NT2/D1 (cell line): ENCODE data around the gene SRPX.

Experiments used
- DNase-seq: peaks from one replicate; pipeline ENCODE4 v3.0.0-alpha.2; 2011; ENCODE audit warnings: low read depth, low spot score
- H3K27me3 ChIP-seq: 2 replicates; pipeline ENCODE4 v1.6.0; 2011; ENCODE audit warnings: mild to moderate bottlenecking; ENCODE audit not compliant: insufficient read length, insufficient read depth
- H3K36me3 ChIP-seq: 2 replicates; pipeline ENCODE4 v1.6.1; 2011; ENCODE audit warnings: mild to moderate bottlenecking, low read length, mixed read lengths; ENCODE audit not compliant: insufficient read depth, insufficient read length
- H3K4me1 ChIP-seq: 2 replicates; pipeline ENCODE4 v1.5.1; 2011; ENCODE audit not compliant: insufficient read depth, insufficient read length
- H3K4me3 ChIP-seq: 2 replicates; pipeline ENCODE4 v1.5.1; 2011; ENCODE audit warnings: low read depth; ENCODE audit not compliant: insufficient read length
- H3K9ac ChIP-seq: 2 replicates; pipeline ENCODE4 v1.6.0; 2011; ENCODE audit warnings: low read depth; ENCODE audit not compliant: insufficient read length
- H3K9me3 ChIP-seq: 2 replicates; pipeline ENCODE4 v1.5.1; 2011; ENCODE audit warnings: mild to moderate bottlenecking, low read length; ENCODE audit not compliant: insufficient read depth
- SUZ12 ChIP-seq: IDR thresholded peaks from 2 replicates; pipeline ENCODE4 v1.6.1; 2011; ENCODE audit not compliant: insufficient read length, insufficient read depth; ENCODE audit errors: extremely low read depth
- YY1 ChIP-seq: IDR thresholded peaks from 2 replicates; pipeline ENCODE4 v1.6.1; 2011; ENCODE audit not compliant: insufficient read length, insufficient read depth
- ZNF274 ChIP-seq: IDR thresholded peaks from 2 replicates; pipeline ENCODE4 v1.6.1; 2011; ENCODE audit warnings: mild to moderate bottlenecking, low read depth, low read length

The SRPX gene

DNA sequence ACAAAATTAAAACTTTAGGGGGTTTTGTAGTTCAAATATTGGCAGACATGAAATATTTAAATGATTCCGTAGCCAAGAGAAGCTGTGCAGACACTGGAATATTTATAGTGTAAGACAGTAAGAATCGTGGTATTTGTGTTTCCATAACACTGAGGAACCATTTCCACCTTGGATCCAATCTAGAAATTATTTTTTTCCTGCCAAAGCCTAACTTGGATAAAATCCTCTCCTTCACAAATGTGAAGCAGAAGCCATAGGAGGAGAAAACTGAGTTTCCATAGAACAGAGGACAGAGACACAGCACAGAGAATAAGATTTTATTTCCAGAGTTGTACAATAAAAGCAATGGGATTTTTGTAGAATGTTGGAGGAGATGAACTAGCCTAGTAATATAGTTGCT is 19.9 kb upstream of the SRPX start:
- Histone ChIP-seq H3K36me3 (no peaks in the 10 kb centered on the region), H3K4me1 (no peaks in the 10 kb centered on the region), H3K27me3 (no peaks in the 10 kb centered on the region), H3K4me3 (no peak overlapping the region), H3K9ac (no peak overlapping the region), H3K9me3 (no peaks in the 10 kb centered on the region)
- TF ChIP-seq SUZ12 = no peak
- TF ChIP-seq ZNF274 = no peak
- TF ChIP-seq YY1 = no peak
- DNase-seq = no peak

DNA sequence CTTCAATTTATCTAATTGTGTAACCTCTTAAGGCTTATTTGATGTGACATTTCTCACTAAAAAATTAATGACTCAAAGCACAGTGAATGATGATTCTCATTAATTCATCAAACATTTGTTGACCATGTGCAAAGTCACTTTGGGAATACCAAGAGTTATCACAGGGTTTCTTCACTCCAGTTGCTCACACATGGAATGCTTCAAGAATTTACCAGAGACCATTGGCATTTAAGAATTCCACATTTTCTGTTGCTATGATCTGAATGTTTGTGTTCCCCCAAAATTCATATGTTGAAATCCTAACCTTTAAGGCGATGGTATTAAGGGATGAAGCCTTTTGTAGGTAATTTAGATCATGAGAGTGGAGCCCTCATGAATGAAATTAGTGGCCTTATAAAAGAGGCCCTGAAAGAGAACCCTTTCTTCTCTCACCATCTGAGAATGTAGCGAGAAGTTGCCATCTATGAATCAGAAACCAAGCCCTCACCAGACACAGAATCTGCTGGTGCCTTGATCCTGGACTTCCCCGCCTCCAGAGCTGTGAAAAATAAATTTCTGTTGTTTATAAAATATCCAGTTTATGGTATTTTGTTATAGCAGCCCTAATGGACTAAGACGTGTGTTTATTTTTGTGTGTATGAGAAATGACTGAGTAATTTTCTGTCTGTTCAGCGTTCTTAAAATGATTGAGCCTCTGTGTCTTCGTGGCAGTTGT is 16.4 kb upstream of the SRPX start:
- no peak for DNase-seq
- peaks cover 4% of the 10 kb centered on the region for H3K4me1 ChIP-seq
- H3K36me3 ChIP-seq = no peaks in the 10 kb centered on the region
- H3K9me3 ChIP-seq = no peaks in the 10 kb centered on the region
- no peaks in the 10 kb centered on the region for H3K27me3 ChIP-seq
- no peak overlapping the region for H3K9ac ChIP-seq
- TF ChIP-seq SUZ12 = no peak
- no peak for TF ChIP-seq ZNF274
- no peak for TF ChIP-seq YY1
- H3K4me3 ChIP-seq = no peak overlapping the region

DNA sequence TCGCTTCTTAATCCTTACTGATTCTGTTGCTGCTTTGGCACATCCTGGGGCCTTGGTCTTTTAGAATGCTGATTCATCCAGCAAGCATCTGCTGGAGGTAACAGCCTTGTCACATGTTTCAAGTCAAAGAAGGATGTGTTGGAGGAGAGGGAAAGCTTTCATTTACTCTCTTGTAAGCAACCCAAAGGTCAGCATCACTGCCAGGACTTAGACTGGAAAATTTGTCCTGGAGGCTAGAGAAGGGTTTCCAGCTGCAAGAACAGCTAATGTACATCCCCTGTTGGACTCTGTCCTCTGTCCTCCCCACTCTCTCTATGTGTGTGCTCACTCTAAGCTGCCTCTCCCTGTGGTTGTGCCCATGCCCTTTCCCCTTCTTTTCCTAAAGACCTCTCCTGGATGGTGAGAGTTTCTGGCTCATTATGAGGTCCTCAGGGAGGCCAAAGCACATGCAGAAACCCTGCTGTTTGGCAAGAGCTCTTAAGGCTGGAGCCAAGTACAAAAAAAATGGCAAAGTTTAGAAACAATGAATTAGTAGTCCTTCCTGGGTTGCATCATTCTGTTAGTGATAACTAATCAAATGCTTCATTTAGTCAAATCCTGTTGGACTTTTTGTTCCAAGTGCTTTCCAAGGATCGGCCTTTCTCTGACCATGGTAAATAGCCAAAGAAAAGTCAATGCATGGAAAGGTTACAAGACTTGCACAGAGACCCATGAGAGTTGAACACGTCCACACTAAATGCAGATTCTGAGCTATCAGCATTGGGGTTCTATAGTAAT is 13.4 kb upstream of the SRPX start:
- Histone ChIP-seq H3K36me3 (no peaks in the 10 kb centered on the region), H3K9ac (no peak overlapping the region), H3K27me3 (no peaks in the 10 kb centered on the region), H3K4me1 (peaks cover 4% of the 10 kb centered on the region), H3K4me3 (no peak overlapping the region), H3K9me3 (no peaks in the 10 kb centered on the region)
- no peak for DNase-seq
- no peak for TF ChIP-seq ZNF274
- no peak for TF ChIP-seq SUZ12
- no peak for TF ChIP-seq YY1

DNA sequence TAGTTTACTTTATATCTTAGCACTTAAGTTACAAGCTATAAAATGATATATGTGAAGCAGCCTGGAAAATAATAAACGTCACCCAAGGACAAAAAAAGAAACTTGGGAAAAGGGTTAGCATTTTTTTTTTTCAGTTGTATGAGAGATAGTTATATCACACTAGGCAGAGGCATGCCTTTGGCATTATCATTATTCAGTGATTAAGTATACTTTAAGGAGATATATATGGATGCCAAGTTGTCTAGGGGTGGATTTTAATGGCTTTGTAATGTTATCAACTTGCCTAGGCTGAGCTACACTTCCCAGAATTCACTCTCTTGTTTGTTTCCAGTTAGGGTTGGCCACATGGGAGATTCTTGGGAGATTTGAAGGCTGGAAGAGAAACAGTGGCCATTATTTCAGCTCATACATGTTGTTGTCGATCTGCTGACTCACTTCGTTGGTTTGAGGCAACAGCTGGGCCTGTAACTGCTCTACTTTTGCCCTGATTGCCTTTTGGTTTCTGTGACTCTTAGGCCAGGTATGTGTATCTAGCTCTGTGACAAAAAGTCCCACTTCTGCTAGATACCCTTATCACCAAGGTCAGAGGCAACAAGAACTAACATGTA is 11.5 kb upstream of the SRPX start:
- no peaks in the 10 kb centered on the region for H3K27me3 ChIP-seq
- H3K9me3 ChIP-seq = no peaks in the 10 kb centered on the region
- no peak for TF ChIP-seq SUZ12
- peaks cover 4% of the 10 kb centered on the region for H3K4me1 ChIP-seq
- H3K9ac ChIP-seq = no peak overlapping the region
- H3K4me3 ChIP-seq = no peak overlapping the region
- no peaks in the 10 kb centered on the region for H3K36me3 ChIP-seq
- no peak for DNase-seq

DNA sequence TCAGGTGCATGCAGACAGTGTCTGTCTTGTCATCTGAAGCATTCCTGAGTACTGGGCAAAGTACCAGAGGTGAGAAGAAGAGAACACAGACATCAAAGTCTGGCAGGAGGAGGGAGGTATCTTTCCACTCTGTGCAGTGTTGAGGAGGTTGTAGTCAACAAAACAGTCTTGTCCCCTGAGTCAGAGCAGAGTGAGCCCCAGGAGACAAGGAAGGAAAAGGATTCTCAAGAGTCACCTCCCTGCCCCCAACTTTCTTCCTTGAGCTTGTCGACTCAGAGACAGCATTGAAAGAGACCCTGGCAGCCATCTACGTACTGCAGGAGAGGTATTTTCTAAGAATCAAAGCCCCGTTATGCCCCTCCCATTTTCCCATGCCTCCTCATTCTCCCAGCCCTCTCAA is 4.4 kb upstream of the SRPX start:
- Histone ChIP-seq H3K9ac (no peak overlapping the region), H3K27me3 (peaks cover 21% of the 10 kb centered on the region), H3K4me3 (no peak overlapping the region), H3K9me3 (no peaks in the 10 kb centered on the region), H3K36me3 (no peaks in the 10 kb centered on the region), H3K4me1 (no peaks in the 10 kb centered on the region)
- TF ChIP-seq ZNF274 = no peak
- no peak for TF ChIP-seq YY1
- TF ChIP-seq SUZ12 = no peak
- no peak for DNase-seq

DNA sequence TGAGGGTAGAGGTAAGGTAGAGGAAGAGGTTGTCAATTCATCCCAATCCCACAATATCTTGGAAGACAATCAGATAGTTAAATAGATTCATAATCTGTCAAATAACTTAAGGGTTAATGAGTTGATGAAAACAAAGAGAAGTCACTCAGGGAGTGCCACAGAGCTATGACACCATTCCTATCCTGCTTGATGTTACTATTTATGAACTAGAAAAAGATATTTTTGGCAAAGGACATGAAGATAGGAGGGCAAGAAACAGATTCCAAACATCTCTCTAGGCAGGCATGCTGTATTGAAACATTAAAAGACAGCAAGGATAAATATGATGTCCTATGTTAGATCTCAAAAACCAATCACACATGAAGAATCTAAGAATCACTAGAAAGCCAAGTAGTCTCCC is 3.5 kb upstream of the SRPX start:
- H3K36me3 ChIP-seq = no peaks in the 10 kb centered on the region
- no peak overlapping the region for H3K9ac ChIP-seq
- TF ChIP-seq SUZ12 (no peak), YY1 (no peak), ZNF274 (no peak)
- H3K27me3 ChIP-seq = peaks cover 21% of the 10 kb centered on the region
- H3K4me1 ChIP-seq = no peaks in the 10 kb centered on the region
- no peak for DNase-seq
- H3K4me3 ChIP-seq = no peak overlapping the region
- no peaks in the 10 kb centered on the region for H3K9me3 ChIP-seq

DNA sequence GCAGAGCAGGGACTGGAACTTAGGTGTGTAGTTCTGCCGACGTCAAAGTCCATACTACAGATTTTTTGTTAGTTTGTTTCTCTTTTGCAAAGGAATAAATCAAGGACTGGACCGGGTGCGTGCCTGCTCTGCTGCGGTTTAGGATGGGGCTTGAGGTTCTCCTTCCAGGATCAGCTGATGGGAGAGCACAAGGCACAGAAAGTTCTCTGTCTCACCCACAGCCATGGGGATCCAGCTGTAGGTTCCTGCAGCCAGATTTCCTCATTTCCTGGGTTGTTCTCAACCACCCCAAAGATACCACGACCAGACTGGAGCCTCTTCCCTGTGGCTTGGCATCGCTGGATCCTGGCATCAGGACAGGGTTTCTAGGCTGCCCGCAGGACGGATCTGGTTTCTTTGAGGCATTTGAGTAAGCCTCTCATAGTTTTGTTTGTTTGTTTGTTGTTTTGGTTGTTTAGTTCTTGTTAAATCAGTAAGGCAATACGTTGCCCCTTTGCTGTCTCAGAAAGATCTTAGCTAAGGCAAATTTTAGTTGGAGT is 789 bp upstream of the SRPX start:
- H3K36me3 ChIP-seq = no peaks in the 10 kb centered on the region
- no peaks in the 10 kb centered on the region for H3K4me1 ChIP-seq
- peaks cover 21% of the 10 kb centered on the region for H3K27me3 ChIP-seq
- H3K9me3 ChIP-seq = no peaks in the 10 kb centered on the region
- DNase-seq = no peak
- no peak overlapping the region for H3K9ac ChIP-seq
- H3K4me3 ChIP-seq = peak overlapping the region; percentile 54
- TF ChIP-seq SUZ12 (no peak), ZNF274 (no peak), YY1 (no peak)
